ENCODE measurements around the gene BIN2. TPM values are rescaled to one million over a fixed set of nuclear protein-coding genes. Genes with fewer than 3 reads are reported as not detected.
A peak's percentile ranks its signal among the peaks of the same experiment; 100 is the strongest.
"Not testable (repeated sequence)": the region's sequence is repeated elsewhere in the genome, so short reads cannot be mapped to it uniquely, and the experiment has no call there.

Gene BIN2
- total RNA-seq, 1 donor from 2014 or later: 26.1 TPM

DNA sequence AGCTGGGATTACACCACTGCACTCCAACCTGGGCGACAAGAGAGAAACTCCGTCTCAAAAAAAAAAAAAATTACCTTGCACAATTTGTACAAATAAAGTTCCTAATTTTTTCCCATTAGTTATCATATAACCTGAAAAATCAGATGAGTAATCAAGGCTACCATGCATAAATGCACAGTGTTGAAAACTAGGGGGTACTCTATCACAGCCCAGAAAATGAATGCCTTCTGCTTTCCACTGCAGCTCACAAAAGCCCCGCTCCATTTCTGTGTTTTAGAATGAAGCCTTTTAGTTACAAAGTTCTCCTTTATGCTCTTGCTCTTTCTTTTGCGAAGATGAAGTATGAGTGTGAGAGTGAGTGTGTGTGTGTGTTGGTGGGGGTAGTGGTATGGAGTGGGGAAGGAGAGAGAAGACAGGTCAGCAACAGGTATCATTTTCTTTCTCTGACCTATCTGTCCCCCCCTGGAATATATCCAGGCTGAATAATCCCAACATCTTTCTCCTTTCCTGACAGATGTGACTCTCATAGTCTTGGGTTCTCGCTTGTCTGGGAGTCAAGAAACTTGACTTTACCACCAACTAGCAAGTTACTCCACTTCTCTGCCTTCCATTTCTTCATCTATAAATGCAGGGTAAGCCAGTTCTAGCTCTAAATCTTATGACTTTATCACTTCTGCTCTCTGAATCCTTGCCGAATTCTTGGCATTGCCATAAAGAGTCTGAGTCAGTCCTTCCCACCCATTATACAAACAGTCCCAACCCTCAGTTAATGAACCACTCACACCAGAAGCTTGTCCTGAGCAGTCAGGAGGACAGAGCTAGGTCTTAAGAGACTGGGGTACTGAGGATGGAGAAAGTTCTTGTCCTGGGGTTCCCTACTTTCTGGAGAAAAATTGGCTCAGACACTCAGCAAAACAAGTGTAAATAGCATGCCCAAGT lies 16.1 kb downstream of the BIN2 start:
- no peaks in the 10 kb centered on the region for H3K36me3 ChIP-seq
- TF ChIP-seq, protein P1, sequence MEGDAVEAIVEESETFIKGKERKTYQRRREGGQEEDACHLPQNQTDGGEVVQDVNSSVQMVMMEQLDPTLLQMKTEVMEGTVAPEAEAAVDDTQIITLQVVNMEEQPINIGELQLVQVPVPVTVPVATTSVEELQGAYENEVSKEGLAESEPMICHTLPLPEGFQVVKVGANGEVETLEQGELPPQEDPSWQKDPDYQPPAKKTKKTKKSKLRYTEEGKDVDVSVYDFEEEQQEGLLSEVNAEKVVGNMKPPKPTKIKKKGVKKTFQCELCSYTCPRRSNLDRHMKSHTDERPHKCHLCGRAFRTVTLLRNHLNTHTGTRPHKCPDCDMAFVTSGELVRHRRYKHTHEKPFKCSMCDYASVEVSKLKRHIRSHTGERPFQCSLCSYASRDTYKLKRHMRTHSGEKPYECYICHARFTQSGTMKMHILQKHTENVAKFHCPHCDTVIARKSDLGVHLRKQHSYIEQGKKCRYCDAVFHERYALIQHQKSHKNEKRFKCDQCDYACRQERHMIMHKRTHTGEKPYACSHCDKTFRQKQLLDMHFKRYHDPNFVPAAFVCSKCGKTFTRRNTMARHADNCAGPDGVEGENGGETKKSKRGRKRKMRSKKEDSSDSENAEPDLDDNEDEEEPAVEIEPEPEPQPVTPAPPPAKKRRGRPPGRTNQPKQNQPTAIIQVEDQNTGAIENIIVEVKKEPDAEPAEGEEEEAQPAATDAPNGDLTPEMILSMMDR (IDR thresholded peaks at IDR 0.05): no peak
- DNase-seq: no peak
- no peaks in the 10 kb centered on the region for H3K27me3 ChIP-seq
- H3K27ac ChIP-seq: peak overlapping the region; percentile 40
- H3K4me1 ChIP-seq: no peaks in the 10 kb centered on the region
- peak; percentile 97 for ATAC-seq
- intact Hi-C loops (cut with DNase I): no loop called here
- no peak overlapping the region for H3K4me3 ChIP-seq
- H3K9me3 ChIP-seq: no peaks in the 10 kb centered on the region

DNA sequence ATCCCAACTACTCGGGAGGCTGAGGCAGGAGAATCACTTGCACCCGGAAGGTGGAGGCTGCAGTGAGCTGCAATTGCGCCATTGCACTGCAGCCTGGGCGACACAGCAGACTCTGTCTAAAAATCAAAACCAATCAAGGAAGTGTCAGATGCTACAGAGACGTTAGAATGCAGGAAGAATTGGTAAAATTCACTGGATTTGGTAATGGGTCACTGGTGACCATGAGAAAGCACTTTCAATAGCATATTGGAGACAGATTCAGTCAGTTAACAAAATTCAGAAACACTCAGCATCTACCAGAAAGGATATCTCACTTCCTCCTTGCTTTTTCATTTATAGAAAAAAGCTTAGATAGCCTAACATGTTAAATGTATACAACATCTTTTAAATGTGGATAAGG lies 17.5 kb downstream of the BIN2 start:
- H3K9me3 ChIP-seq: no peaks in the 10 kb centered on the region
- no peaks in the 10 kb centered on the region for H3K36me3 ChIP-seq
- no peaks in the 10 kb centered on the region for H3K4me1 ChIP-seq
- DNase-seq (no peak), ATAC-seq (no peak)
- H3K27ac ChIP-seq: no peak overlapping the region
- TF ChIP-seq, protein P1 (IDR thresholded peaks at IDR 0.05): no peak
- intact Hi-C loops (cut with DNase I): no loop called here
- H3K4me3 ChIP-seq: no peak overlapping the region
- H3K27me3 ChIP-seq: no peaks in the 10 kb centered on the region

DNA sequence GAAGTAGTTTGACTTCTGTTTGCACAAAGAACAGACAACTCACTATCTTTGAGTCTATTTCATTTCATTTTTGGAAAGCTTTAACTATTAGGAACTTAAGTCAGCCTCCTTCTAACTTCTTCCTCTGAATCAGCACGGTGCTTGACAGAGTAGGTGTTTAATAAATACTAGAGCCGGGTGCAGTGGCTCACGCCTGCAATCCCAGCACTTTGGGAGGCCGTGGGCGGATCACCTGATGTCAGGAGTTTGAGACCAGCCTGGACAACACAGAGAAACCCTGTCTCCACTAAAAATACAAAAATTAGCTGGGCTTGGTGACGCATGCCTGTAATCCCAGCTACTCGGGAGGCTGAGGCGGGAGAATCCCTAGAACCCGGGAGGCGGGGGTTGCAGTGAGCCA lies 23.2 kb downstream of the BIN2 start:
- H3K27me3 ChIP-seq; DNase-seq; H3K9me3 ChIP-seq; H3K27ac ChIP-seq; intact Hi-C loops (cut with DNase I); H3K4me3 ChIP-seq; ATAC-seq; H3K4me1 ChIP-seq: not testable (repeated sequence)
- peaks cover 12% of the 10 kb centered on the region for H3K36me3 ChIP-seq

DNA sequence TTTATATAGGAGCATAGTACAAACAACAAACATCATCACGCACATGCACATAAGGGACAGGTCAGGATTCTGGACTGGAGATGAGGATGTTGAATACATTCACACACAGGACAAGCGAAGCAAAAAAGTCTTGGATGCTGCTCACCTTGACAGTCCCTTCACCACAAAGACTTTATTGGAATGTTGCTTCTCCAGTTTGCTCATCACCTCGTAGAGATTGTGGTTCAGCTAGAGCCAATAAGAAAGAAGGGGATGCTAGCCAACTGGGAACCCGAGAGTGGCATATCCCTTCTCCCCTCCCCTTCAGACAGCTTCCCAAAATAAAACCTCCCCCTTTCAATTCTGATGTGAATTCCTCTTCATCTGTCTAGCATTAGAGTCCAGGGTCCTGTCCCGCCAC lies 28.3 kb downstream of the BIN2 start:
- H3K27ac ChIP-seq: no peak overlapping the region
- H3K9me3 ChIP-seq: no peaks in the 10 kb centered on the region
- intact Hi-C loops (cut with DNase I): no loop called here
- no peak overlapping the region for H3K4me3 ChIP-seq
- H3K36me3 ChIP-seq: peaks cover 12% of the 10 kb centered on the region
- TF ChIP-seq, protein P1 (IDR thresholded peaks at IDR 0.05): no peak
- no peaks in the 10 kb centered on the region for H3K27me3 ChIP-seq
- no peaks in the 10 kb centered on the region for H3K4me1 ChIP-seq
- ATAC-seq (no peak), DNase-seq (no peak)

DNA sequence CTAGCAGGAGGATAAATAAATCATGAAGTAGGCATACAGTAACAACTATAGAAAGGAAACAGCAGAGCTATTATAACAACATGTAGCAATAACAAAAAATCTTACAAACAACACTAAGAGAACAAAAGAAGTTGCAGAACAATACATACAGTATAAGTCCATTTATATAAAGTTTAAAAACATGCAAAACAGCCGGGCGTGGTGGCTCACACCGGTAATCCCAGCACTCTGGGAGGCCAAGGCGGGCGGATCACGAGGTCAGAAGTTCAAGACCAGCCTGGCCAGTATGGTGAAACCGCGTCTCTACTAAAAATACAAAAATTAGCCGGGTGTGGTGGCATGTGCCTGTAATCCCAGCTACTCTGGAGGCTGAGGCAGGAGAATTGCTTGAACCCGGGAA lies 29.9 kb downstream of the BIN2 start:
- ATAC-seq; H3K4me3 ChIP-seq; intact Hi-C loops (cut with DNase I); H3K9me3 ChIP-seq; H3K27me3 ChIP-seq; DNase-seq; H3K27ac ChIP-seq; H3K4me1 ChIP-seq: not testable (repeated sequence)
- H3K36me3 ChIP-seq: peaks cover 10% of the 10 kb centered on the region

DNA sequence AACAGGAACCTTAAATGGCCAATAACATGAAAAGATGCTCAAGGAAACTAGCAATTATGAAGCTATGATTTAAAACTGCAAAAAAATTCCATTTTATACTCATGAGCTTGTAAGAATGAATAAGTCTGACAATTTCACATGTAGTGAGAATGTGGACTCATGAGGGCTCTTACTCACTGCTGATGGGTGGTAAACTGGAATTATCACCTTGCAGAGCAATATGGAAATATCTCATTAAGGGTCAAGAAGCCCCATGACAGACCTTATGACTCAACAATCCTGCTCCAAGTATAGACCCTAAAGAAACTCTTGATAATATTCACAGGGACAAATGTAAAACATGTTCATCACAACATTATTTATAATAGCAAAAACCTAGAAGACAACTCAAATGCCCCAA lies 30.3 kb downstream of the BIN2 start:
- ATAC-seq (no peak), DNase-seq (no peak)
- intact Hi-C loops (cut with DNase I): no loop called here
- H3K27ac ChIP-seq: no peak overlapping the region
- H3K4me1 ChIP-seq: no peaks in the 10 kb centered on the region
- H3K4me3 ChIP-seq: no peak overlapping the region
- no peaks in the 10 kb centered on the region for H3K27me3 ChIP-seq
- peaks cover 9% of the 10 kb centered on the region for H3K36me3 ChIP-seq
- TF ChIP-seq, protein P1 (IDR thresholded peaks at IDR 0.05): no peak
- no peaks in the 10 kb centered on the region for H3K9me3 ChIP-seq

- H3K4me1 ChIP-seq; H3K4me3 ChIP-seq; intact Hi-C loops (cut with DNase I); H3K27me3 ChIP-seq; H3K36me3 ChIP-seq; H3K27ac ChIP-seq; H3K9me3 ChIP-seq: not testable (repeated sequence)
- peak; percentile 96 for ATAC-seq
- DNase-seq: peak; percentile 81
These were observed 32.1 kb downstream of the BIN2 start for GRCh38 chr12:51291603-51292513.

Data from upper lobe of right lung (tissue), 1 donor.